ENCODE results near the gene GTPBP6.

DNA sequence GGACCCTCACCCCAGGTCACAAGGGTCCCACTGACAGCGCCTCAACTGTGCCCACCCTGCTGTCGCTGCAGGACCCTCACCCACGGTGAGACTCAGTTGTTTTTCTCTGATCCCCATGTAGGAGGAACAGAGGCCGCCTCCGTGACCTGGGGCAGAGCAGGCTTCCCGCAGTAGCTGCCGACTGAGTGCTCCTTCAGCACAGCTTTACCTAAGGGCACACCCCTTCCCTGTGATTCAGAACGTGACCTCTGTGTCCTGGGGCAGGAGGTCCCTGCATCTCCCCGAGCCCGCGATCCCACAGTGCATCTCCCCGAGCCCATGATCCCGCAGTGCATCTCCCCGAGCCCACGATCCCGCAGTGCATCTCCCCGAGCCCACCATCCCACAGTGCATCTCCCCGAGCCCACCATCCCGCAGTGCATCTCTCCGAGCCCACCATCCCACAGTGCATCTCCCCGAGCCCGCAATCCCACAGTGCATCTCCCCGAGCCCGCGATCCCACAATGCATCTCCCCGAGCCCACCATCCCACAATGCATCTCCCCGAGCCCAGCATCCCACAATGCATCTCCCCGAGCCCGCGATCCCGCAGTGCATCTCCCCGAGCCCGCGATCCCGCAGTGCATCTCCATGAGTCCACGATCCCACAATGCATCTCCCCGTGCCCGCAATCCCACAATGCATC lies 44.5 kb upstream of the GTPBP6 start:
- TF ChIP-seq, protein P1, sequence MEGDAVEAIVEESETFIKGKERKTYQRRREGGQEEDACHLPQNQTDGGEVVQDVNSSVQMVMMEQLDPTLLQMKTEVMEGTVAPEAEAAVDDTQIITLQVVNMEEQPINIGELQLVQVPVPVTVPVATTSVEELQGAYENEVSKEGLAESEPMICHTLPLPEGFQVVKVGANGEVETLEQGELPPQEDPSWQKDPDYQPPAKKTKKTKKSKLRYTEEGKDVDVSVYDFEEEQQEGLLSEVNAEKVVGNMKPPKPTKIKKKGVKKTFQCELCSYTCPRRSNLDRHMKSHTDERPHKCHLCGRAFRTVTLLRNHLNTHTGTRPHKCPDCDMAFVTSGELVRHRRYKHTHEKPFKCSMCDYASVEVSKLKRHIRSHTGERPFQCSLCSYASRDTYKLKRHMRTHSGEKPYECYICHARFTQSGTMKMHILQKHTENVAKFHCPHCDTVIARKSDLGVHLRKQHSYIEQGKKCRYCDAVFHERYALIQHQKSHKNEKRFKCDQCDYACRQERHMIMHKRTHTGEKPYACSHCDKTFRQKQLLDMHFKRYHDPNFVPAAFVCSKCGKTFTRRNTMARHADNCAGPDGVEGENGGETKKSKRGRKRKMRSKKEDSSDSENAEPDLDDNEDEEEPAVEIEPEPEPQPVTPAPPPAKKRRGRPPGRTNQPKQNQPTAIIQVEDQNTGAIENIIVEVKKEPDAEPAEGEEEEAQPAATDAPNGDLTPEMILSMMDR (IDR thresholded peaks at IDR 0.05), result no peak
- no peak for TF ChIP-seq EP300 (IDR thresholded peaks at IDR 0.05)

All from gastroesophageal sphincter (tissue), 3 donors.